Stomach smooth muscle (tissue), 2 donors: Measurements from ENCODE around the gene PDIA2.

Experiments
- H3K27ac ChIP-seq: one replicate; pipeline ENCODE4 v1.7.0; 2013; ENCODE audit warnings: mild to moderate bottlenecking, low read length, inconsistent platforms
- H3K27me3 ChIP-seq, 2 donors: one replicate each; pipeline ENCODE4 v1.7.0; 2013; ENCODE audit warnings: low read length in 2 of 2; ENCODE audit not compliant: insufficient read depth in 2 of 2, control insufficient read depth in 1 of 2
- H3K36me3 ChIP-seq, 2 donors: one replicate each; pipeline ENCODE4 v1.7.0; 2013; ENCODE audit warnings: low read length in 2 of 2; ENCODE audit not compliant: control insufficient read depth in 2 of 2, insufficient read depth in 2 of 2
- H3K4me1 ChIP-seq: one replicate; pipeline ENCODE4 v1.7.0; 2013; ENCODE audit warnings: low read length; ENCODE audit not compliant: control insufficient read depth, insufficient read depth
- H3K4me3 ChIP-seq, 2 donors: one replicate each; pipeline ENCODE4 v1.7.0; 2013; ENCODE audit warnings: low read length in 2 of 2
- H3K9ac ChIP-seq, 2 donors: one replicate each; pipeline ENCODE4 v1.7.0; 2013; ENCODE audit warnings: low read length in 2 of 2, mild to moderate bottlenecking in 1 of 2
- H3K9me3 ChIP-seq, 2 donors: one replicate each; pipeline ENCODE4 v1.7.0; 2013; ENCODE audit warnings: low read length in 2 of 2; ENCODE audit not compliant: control insufficient read depth in 2 of 2
- donor health status: healthy.
- donor health status: Pancreatic carcinoma.

Gene PDIA2

DNA sequence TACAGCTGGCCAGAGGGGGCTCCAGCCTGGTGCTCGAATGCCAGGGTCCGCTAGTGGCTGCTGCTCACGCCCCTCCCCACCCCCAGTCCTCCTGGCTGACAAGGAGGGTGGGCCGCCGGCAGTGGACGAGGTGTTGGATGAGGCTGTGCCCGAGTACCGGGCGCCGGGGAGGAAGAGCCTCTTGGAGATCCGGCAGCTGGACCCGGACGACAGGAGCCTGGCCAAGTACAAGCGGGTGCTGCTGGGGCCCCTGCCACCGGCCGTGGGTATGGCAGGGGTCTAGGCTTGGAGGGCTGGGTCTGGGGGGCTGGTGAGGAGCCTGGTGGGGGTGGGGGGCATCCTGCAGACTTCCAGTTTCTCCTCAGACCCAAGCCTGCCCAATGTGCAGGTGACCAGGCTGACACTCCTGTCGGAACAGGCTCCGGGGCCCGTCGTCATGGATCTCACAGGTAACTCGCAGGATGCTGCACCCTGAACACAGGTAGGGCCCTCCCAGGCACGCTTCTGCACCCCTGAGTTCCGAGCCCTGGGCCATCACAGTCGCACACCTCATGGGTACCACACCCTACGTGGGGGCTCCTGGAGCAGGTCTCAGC is 1.2 kb upstream of the PDIA2 start:
- Histone ChIP-seq H3K27me3 (peaks cover 6 to 23% of the 10 kb centered on the region in 2 donors), H3K4me1 (peaks cover 13% of the 10 kb centered on the region), H3K9ac (no peak overlapping the region), H3K36me3 (peaks cover 0 to 2% of the 10 kb centered on the region in 2 donors), H3K9me3 (no peaks in the 10 kb centered on the region), H3K4me3 (no peak overlapping the region), H3K27ac (no peak overlapping the region)

GRCh38 chr16:282491-282890 is 473 bp upstream of the PDIA2 start:
- Histone ChIP-seq H3K36me3 (peaks cover 0 to 2% of the 10 kb centered on the region in 2 donors), H3K4me1 (peaks cover 13% of the 10 kb centered on the region), H3K27ac (no peak overlapping the region)

DNA sequence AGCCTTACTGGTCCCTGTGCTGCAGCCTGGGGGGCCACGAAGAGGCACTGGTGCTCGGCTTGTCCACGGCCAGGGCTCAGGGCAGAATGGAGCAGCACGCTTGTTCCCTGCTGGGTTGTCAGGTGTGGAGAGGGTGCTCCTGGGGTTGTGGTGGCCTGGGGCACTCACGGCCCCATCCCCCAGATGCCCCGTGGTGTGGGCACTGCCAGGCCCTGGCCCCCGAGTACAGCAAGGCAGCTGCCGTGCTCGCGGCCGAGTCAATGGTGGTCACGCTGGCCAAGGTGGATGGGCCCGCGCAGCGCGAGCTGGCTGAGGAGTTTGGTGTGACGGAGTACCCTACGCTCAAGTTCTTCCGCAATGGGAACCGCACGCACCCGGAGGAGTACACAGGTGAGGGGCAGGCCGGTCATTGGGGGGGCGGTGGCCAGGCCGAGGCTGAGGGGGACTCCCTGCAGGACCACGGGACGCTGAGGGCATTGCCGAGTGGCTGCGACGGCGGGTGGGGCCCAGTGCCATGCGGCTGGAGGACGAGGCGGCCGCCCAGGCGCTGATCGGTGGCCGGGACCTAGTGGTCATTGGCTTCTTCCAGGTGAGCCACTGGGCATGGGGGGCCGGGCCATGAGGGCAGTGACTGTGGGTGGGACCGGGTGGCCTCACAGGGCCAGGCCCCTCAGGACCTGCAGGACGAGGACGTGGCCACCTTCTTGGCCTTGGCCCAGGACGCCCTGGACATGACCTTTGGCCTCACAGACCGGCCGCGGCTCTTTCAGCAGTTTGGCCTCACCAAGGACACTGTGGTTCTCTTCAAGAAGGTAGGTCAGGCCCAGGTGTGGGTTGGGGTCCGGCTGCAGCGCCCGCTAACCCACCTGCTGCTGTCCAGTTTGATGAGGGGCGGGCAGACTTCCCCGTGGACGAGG is 1.5 kb downstream of the PDIA2 start:
- Histone ChIP-seq H3K27me3 (peaks cover 6 to 20% of the 10 kb centered on the region in 2 donors), H3K4me3 (no peak overlapping the region), H3K9ac (no peak overlapping the region), H3K4me1 (peaks cover 13% of the 10 kb centered on the region), H3K36me3 (peaks cover 0 to 5% of the 10 kb centered on the region in 2 donors), H3K9me3 (no peaks in the 10 kb centered on the region), H3K27ac (no peak overlapping the region)

More at GRCh38 chr16:282491-282890, 473 bp upstream of the PDIA2 start:
- no peak overlapping the region for H3K9ac ChIP-seq
- H3K27me3 ChIP-seq: peaks cover 6 to 23% of the 10 kb centered on the region in 2 donors
- H3K9me3 ChIP-seq: no peaks in the 10 kb centered on the region
- no peak overlapping the region for H3K4me3 ChIP-seq

- Histone ChIP-seq H3K27ac (no peak overlapping the region), H3K36me3 (peaks cover 3 to 8% of the 10 kb centered on the region in 2 donors), H3K4me1 (peaks cover 9% of the 10 kb centered on the region), H3K4me3 (no peak overlapping the region), H3K27me3 (peaks cover 4 to 16% of the 10 kb centered on the region in 2 donors), H3K9me3 (no peaks in the 10 kb centered on the region), H3K9ac (no peak overlapping the region)
Observed at GRCh38 chr16:285146-286055, 2.4 kb downstream of the PDIA2 start.

- no peak overlapping the region for H3K9ac ChIP-seq
- no peaks in the 10 kb centered on the region for H3K9me3 ChIP-seq
- H3K36me3 ChIP-seq: peaks cover 10% of the 10 kb centered on the region in 2 donors
- H3K4me1 ChIP-seq: no peaks in the 10 kb centered on the region
- no peak overlapping the region for H3K27ac ChIP-seq
- H3K4me3 ChIP-seq: no peak overlapping the region
- H3K27me3 ChIP-seq: peaks cover 3 to 4% of the 10 kb centered on the region in 2 donors
Observed at GRCh38 chr16:286491-287297, 3.7 kb downstream of the PDIA2 start.

DNA sequence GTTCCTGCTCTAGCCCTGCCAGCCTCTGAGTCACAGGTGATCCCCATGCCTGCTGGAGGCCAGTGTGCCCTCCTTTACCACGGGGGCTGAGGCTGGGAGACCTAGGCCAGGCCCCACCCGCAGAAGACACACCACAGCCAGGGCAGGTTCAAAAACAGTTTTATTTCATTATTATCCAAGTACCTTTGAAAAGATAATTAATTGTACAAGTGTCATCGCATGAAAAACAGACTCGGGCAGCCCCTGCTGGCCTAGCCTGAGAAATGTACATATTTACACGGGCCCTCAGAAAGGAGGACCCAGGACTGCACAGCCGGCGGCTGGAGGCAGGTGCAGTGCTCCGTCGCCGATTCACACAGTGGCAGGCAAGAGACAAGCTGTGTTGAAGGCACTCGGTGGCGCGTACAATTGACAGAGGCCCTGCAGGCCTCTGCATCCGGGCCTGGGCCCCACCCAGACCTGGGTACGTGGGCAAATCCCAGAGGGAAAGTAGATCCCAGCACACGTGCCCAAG is 4.4 kb downstream of the PDIA2 start:
- H3K9ac ChIP-seq: no peak overlapping the region
- no peak overlapping the region for H3K27ac ChIP-seq
- H3K4me1 ChIP-seq: no peaks in the 10 kb centered on the region
- H3K4me3 ChIP-seq: no peak overlapping the region
- no peaks in the 10 kb centered on the region for H3K9me3 ChIP-seq
- H3K27me3 ChIP-seq: no peaks in the 10 kb centered on the region
- H3K36me3 ChIP-seq: peaks cover 10 to 12% of the 10 kb centered on the region in 2 donors

- Histone ChIP-seq H3K4me3 (no peak overlapping the region), H3K9me3 (no peaks in the 10 kb centered on the region), H3K27me3 (no peaks in the 10 kb centered on the region), H3K9ac (no peak overlapping the region), H3K27ac (no peak overlapping the region), H3K4me1 (no peaks in the 10 kb centered on the region), H3K36me3 (peaks cover 10 to 17% of the 10 kb centered on the region in 2 donors)
Observed at GRCh38 chr16:287981-288920, 5.3 kb downstream of the PDIA2 start.

- Histone ChIP-seq H3K9me3 (no peaks in the 10 kb centered on the region), H3K27ac (no peak overlapping the region), H3K4me3 (no peak overlapping the region), H3K27me3 (no peaks in the 10 kb centered on the region), H3K36me3 (peaks cover 13 to 17% of the 10 kb centered on the region in 2 donors), H3K4me1 (no peaks in the 10 kb centered on the region), H3K9ac (no peak overlapping the region)
Observed at GRCh38 chr16:289395-289997, 6.5 kb downstream of the PDIA2 start.
